GM21786 (cell line): ENCODE measurements around the gene CEACAM20.
"Not testable (repeated sequence)": the region's sequence is repeated elsewhere in the genome, so short reads cannot be mapped to it uniquely, and the experiment has no call there.

ENCODE experiments used
- ATAC-seq: cut with Tn5 transposase; IDR thresholded peaks from one replicate; pipeline ENCODE4 v1.9.1; 2021; ENCODE audit not compliant: unreplicated experiment

Gene CEACAM20

DNA sequence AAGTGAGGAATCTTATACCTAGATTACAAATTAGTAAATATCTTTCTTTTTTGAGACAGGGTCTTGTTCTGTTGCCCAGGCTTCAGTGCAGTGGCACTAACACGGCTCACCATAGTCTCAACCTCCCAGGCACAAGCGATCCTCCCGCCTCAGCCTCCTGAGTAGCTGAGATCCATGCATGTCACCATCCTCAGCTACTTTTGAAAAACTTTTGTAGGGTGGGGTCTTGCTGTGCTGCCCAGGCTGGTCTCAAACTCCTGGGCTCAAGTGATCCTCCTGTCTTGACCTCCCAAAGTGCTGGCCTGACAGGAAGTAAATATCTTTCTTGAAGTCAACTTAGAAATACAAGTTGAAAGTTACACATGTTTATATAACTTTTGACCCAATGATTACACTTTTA is 20.0 kb upstream of the CEACAM20 start:
- no peak for ATAC-seq

DNA sequence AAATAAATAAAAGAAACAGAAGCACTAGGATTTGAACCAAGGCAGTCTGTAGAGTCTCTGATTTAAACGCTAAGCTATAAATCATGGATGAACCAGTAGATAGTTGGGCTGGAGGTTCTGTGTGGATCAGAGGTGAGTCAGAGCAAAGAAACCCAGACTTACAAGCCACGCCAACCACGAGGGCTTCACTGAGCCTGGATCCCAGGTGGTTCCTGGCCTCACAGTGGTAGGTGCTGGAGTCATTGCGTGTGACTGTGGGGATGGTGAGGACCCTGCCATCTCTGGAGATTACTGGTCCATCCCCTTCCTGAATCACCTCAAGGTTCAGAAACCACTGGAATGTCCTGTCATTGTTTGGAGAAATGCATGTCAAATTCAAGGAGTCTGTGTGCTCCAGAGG is 19.3 kb upstream of the CEACAM20 start:
- ATAC-seq, result no peak

DNA sequence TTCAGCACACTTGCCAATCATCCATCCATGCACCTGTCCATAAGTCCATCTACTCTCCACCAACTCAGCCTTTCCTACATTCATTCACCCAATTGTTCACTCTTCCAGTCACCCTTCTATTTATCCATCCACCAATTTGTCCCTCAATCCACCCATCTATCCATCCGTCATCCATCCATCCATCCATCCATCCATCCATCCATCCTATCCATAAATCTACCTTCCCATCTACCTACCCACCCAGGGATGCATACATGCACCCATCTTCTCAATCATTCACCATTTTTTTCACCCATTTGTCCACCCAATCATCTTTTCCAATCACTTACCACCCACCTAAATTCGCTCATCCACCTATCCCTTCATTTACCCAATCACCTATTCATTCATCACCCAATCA is 14.6 kb upstream of the CEACAM20 start:
- ATAC-seq, result no peak

DNA sequence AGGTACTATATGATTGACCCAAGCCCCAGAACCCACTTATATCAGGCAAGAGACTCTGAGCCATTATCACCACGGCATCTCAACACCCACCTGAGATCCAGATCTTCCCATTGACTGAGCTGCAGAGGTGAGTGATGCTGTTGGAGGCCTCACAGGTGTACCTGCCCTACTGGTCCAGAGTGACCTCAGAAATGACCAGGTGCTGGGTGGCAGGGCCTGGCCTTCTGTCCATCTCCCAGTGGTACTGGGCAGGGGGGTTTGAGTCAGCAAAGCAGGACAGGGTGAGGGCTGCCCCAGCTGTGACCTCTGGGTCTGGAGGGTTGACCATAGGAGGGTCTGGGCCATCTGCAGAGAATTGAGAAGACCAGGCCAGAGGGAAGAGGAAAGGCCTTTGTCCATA is 13.2 kb upstream of the CEACAM20 start:
- ATAC-seq, result no peak

DNA sequence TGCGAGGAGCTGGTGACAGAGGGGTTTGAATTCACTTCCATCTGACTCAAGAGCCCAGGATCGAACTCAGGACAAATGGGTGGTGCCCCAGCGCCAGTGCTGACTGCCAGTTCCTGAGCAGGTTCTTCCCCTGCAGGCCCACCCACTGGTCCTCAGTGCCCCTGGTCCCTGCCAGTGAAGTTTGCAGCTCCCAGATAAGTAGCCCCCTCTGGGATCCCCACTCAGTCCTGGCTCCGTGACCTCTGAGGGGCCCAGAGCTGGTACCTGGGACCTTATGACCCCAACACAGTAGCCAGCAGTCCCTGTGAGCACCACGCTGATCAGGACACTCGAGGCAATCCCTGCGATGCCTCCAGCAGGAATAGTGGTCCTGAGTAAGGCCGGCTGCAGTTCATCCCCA is 11.3 kb upstream of the CEACAM20 start:
- ATAC-seq, result no peak

DNA sequence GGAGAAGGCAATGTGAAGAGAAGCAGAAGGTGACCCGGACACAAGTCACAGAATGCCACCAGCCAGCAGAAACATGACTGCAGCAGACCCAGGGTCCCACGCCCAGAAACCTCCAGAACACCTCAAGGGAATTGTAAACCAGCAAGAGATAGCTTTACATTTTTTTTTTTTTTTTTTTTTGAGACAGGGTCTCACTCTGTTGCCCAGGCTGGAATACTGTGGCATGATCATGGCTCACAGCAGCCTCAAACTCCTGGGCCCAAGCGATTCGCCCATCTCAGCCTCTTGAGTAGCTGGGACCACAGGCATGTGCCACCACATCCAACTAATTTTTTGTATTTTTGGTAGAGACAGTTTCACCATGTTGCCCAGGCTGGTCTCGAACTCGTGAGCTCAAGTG is 10.5 kb upstream of the CEACAM20 start:
- no peak for ATAC-seq

DNA sequence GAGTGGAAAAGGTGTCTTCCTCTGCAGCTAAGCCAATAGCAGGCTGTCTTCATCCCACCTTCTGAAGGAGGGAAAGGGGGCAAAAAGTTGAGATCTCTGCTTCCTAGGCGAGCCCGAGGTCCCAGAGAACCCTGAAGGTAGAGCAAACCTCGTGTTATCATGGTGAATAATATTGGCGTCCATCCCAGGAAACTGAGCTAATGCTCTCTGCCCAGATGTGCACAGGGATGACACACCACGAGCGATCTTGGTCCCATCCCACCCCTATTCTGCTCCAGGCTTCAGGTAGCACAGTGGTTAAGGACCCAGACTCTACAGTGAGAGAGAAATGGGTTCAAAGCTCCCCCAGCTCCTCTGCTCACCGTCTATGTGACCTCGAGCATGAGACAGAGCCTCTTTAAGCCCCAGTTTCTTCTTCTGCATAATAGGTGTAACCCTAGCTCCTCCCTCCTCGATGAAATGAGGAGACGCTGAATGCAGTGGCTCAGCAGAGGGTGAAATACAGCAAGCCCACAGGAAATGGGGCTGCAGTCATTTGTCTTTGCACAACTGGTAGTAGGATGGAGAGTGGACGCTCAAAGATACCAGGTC is 9.9 kb upstream of the CEACAM20 start:
- ATAC-seq, result no peak

DNA sequence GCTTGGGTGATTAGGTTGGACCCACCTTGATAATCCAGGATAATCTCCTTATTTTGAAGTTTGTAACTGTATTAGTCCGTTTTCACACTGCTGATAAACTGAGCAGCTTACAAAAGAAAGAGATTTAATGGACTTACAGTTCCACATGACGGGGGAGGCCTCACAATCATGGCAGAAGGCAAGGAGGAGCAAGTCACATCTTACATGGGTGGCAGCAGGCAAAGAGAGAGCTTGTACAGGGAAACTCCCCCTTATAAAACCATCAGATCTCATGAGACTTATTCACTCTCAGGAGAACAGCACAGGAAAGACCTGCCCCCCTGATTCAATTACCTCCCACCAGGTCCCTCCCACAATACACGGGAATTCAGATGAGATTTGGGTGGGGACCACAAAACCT is 5.9 kb upstream of the CEACAM20 start:
- not testable (repeated sequence) for ATAC-seq

DNA sequence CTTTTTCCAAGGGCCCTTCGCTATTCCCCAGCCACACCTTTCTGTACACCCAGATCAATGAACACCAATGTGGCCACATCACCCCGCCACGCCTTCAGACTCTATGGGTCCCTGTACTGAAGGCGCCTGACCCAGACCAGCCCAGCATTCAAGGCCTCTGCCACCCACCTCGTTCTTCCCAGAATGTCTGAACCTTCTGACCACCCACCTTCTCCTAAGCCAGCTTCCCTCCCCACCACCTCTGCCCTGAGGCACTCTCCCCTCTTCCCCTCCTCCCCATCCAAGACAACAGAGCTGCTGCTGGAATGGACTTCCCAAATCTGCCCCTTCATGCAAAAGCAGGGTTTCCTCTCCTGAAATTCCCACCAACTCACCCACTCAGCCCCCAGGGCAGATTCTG is 3.3 kb upstream of the CEACAM20 start:
- no peak for ATAC-seq

DNA sequence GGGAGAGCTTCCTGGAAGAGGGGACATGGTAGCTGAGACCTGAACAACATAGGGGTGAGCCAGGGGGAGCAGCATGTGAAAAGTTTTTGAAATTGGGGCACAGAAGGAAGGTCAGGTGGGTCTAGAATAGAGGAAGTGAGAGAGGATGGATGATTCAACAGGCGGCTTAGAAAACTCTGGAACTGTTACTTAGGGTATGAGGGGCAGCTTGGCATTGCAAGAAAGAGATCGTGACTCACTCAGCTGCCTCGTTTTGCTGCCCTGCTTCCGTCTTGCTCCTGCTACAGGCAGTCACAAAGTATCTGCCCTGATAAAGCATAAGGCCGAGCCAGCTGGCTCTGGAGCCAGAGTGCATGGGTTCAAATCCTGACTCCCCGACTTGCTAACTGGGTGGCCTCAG is 1.3 kb upstream of the CEACAM20 start:
- ATAC-seq, result no peak

DNA sequence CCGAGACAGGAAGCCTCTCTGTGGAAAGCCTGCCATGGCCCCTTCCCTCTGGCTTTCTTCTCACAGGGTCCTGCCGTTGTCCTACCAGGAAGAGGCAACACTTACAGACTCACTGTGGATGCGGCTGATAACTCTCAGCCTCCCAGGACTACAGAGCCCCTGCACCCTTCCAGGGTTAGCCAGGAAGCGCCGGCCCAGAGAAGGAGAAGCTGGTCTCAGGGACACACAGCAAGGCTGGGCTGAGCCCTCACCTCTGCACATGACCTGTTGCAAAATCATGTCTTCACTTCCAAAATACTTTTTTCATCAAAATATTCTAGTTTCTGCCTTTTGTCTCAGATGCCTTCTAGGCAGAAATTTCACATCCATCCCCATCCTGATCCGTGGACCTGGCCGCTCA is 1.9 kb downstream of the CEACAM20 start:
- no peak for ATAC-seq

DNA sequence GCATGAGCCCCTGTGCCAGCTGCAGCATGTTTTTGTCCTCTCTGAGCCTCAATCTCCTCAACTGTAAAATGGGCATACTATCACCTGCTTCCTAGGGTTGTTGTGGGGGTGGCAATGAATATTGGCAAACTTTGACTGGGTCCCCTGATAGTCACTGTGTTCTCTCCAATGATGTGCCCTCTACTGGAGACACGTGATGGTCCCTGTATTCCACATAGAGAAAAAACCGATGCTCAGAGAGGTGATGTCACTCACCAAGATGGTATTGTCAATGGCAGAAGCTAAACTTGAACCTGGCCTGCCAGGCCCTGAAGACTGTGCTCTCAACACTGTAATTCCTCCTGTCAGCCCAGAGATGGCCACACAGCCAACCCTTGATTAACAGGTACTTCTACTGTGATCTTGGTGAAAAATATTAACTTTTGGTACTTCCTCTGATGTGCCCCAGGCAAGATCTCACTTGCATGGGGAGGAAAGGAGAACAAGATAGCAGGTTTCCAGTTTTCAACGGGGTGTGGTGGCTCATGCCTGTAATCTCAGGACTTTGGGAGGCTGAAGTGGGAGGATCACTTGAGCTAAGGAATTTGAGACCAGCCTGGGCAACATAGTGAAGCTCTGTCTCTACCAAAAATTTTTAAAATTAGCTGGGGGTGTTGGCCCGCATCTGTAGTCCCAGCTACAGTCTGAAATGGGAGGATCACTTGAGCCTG is 3.6 kb downstream of the CEACAM20 start:
- no peak for ATAC-seq

DNA sequence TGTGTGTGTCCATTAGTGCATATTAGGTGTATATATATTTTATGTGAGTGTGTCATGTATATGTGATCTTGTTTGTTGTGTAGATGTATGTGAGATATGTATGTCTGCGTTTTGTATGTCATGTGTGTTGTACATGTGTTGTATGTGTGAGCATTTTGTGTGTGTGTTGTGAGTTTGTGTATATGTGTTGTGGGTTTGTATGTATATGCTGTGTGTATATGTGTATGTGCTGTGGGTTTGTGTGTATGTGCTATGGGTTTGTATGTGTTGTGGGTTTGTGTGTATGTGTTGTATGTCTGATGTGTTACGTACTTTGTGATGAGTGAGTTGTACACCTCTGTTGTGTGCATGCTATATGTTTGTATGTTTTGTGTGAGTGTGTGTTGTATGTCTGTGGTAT is 8.1 kb downstream of the CEACAM20 start:
- no peak for ATAC-seq

DNA sequence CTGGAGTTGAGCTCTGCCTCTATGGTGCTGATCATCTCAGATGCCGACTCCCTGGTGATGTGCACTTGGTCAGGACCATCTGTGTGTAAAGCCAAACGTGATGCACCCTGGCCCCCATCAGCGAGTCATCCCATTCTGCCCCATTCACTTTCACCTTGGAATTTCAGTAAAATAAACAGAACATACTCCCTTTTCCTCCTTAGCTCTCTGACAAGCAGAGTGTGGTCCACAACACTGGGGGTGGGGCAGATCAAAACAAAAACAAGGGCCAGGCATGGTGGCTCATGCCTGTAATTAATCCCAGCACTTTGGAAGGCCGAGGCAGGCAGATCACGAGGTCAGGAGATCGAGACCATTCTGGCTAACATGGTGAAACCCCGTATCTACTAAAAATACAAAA is 12.3 kb downstream of the CEACAM20 start:
- ATAC-seq, result no peak

DNA sequence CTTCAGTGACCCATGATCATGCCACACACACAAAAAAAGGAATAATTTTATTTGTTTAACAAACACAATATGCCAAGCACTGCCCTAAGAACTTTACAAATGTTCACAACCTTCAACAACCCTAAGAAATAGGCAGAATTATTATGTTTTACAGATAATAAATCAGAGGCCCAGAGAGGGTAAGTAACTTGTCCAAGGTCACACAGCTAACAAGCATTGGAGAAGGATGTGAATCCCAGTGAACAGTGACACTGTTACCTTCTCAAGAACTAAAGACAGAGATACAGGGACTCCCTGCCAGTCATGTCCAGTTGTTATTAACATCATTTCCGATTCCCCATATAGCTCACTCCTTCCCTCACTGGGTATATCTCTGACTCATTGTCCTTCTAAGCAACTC is 13.6 kb downstream of the CEACAM20 start:
- no peak for ATAC-seq

DNA sequence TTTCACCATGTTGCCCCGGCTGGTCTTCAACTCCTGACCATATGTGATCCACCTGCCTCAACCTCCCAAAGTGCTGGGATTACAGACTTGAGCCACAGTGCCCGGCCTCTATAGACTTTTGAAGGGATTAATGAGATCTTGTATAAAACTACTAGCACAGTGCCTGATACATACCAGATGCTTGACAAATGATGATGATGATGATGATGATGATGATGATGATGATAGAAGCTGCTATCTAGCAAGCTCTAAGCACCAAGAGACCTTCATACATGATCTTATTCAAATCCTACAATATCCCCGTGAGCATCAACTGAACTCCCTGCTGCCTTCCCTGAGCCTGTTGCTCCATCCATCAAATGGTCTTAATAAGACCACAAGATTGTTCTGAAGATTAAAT is 14.4 kb downstream of the CEACAM20 start:
- ATAC-seq, result no peak

DNA sequence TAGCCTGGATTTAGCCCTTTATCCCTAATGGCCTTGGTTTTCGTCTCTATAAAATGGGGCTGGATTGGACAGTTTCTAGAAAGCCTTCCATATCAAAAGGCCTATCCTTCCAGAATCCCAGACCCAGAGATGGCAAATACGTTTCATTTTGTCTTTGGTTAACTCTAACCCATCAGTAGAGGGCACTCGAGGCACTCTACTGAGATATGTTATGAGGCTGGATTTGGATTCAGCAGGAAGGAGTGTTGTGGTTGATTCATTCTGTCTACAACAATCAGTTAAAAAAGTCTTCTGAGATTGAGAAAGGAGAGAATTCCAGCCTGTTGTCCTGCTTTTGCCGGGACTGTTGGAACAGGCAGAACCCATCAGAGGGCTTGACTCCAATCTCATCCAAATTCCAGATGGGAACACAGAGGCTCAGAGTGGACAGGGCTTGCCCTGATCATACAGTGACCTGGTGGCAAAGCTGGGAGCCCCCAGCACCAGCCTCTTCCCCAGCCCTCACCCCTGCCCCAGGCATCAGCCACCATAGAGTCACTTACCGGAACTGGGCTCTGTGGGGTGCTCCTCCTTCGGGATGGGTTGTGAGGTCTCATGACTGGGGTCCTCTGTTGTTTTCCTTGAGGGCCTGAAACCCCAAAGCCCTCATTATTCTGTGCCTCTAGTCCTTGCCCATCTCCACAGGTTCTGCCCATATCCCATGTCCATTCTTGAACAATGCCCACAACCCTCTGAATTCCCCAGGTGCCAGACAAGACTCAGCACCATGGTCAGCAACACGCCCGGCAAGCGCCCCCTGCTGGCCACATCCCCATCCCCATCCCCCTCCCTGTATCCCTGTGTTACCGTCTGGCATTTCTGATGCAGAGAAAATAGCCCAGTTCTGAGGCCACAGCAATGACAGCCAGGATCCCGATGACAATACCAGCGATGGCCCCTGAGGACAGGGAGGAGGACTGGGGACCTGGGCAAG is 16.9 kb downstream of the CEACAM20 start:
- ATAC-seq, result no peak

DNA sequence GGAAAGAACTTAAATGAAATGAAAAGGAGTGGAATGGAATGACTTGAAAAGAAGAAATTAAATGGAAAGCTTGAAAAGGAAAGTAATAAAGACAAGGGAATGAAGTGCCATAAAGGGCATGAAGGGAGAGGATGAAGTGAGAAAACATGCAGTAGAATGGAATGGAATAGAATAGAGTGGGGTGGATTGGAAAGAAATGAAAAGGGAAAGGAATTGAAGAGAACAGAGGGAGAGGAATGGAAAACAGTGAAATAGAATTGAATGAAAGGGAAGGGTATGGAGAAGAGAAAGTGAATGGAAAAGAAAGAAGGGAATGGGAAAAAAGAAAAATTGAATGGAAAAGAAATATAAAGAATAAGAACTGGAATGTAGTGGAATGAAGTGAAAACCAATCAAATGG is 20.0 kb downstream of the CEACAM20 start:
- no peak for ATAC-seq

DNA sequence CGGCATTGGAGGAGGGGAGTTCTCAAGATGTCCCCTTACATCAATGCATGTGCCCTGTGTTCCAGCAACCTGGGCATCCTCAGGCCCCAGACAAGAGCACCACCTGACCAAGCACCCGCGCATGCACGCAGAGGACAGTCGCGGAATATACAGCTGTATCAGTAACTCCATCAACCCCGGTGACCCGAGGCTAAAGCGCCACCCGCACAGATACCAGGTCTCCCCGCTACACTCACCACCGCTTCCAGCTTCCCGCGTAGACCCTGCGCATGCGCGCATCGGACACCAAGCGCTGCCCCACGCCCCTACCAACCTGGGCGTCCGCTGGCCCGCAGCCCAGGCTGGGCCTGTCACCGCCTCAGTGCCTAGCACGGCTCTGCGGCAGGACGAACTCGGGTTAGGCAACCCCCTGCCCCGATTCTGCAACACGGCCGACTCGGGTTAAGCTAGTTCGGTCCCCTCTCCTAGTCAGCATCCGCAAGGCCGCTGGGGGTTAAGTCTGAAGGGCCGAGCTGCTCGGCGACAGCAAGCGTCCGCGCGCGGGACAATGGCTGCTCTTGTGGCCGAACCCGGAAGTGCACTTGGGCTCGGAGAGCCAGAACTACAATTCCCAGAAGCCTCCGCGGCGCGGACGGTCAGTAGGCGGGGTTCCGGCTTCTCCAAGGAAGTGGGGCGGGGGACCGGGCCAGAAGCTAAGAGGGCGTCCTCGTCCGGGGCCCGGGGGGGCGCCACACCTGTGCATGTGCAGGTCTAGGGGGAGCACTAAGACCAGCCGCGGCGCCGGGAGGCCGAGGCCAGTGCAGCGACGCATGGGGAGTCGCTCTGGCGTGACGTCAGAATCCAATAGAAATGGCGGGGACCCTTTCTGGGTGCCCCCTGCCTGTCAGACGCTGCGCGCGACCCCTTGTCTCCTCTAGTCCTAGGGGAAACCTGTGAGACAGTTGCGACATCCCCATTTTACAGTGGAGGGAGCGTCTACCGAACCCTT is 29.2 kb downstream of the CEACAM20 start, which contains the start of gene ZNF180:
TSS of gene ZNF180 (minus strand) at position 561 of the 988 bp plus-strand sequence. CDS start 3,188 bp downstream, outside the sequence.
- ATAC-seq, result peak; percentile 88

DNA sequence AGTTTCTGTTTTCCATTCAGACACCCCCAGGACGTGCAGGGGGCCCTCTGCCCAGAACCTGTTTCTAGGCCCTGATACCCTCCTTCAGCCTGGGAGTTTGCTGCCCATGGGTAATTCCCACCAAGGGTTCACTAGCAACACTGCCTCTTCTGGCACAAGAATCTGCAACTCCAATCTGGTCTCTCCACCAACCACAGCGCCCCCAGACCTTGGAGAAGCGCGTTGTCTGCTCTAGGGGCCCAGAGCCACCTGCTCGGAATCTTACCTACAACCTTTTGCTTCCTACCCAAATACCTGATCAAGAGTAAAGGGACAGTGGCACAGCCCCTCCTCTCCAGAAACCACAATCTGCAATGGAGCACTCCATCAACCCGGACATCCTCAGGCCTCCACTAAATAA is 29.9 kb downstream of the CEACAM20 start:
- ATAC-seq, result no peak

DNA sequence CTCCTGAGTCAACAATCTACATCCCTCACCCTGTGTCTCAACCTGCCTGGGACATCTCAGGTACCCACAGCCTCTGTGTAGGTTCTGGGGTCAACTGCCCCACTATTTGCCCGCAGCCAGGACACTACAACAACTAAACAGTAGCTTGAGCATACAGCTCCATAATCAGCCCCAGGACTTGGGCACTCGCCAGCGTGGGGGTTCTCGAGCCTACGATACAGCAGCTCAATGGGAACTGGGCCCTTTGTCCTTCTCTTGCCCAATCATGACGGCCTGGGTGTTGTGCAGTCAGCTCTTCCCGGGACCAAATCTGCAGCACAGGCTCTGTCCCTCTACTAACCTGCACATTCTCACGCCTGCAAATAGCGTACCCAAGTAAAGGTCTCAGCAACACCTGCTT is 30.5 kb downstream of the CEACAM20 start:
- no peak for ATAC-seq
